Stimulated activated CD8-positive, alpha-beta memory T cell treated with anti-CD3 and anti-CD28 coated beads, Interleukin-7, amount 100 ng/mL, for 1 hour (primary cell): Measurements from ENCODE around the gene TMEM120B.
"Not testable (repeated sequence)": the region's sequence is repeated elsewhere in the genome, so short reads cannot be mapped to it uniquely, and the experiment has no call there.

Experiments used
- DNase-seq, 2 donors: peaks; one replicate each; pipeline ENCODE4 v3.0.0-alpha.2; 2020; ENCODE audit warnings: low read depth in 2 of 2

Gene TMEM120B

DNA sequence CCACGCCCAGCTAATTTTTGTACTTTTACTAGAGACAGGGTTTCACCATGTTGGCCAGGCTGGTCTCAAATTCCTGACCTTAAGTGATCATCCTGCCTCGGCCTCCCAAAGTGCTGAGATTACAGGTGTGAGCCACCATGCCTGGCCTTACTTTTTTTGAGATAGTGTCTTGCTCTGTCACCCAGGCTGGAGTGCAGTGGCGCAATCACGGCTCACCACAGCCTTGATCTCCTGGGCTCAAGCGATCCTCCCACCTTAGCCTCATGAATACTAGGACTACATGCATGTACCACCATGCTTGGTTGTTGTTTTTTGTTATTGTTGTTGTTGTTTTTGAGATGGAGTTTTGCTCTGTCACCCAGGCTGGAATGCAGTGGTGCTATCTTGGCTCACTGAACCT is 33.0 kb downstream of the TMEM120B start:
- DNase-seq, result not testable (repeated sequence)

- no peak for DNase-seq
These were observed 35.6 kb downstream of the TMEM120B start for GRCh38 chr12:121748218-121748570.

- no peak for DNase-seq
These were observed 36.2 kb downstream of the TMEM120B start for GRCh38 chr12:121748571-121749265.

DNA sequence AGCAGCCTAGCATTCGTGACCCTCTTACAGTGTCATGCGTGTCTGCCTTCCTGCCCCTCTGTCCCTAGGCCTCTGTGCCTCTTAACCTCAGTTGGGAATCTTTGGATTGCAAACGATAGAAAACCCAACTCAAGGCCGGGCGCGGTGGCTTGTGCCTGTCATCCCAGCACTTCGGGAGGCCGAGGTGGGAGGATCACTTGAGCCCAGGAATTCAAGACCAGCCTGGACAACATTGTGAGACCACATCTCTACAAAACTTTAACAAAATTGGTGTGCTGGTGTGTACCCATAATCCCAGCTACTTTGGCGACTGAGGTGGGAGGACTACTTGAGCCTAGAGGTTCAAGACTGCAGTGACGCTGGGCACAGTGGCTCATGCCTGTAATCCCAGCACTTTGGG is 36.7 kb downstream of the TMEM120B start:
- no peak for DNase-seq

DNA sequence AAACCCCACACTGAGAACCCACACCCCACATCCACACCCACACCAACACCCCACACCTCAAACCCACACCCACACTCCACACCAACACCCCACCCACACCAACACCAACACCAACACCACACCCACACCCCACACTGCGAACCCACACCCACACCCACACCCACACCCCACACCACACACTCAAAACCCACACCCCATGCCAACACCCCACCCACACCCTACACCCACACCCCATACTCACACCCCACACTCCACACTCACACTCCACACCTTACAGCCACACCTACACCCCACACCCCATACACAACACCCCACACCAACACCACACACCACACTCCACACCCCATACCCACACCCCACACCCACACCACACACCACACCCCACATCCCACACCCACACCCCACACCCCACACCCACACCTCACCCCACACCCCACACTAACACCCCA is 38.0 kb downstream of the TMEM120B start:
- DNase-seq, result no peak

GRCh38 chr12:121751034-121751433 is 38.5 kb downstream of the TMEM120B start:
- DNase-seq, result no peak

DNA sequence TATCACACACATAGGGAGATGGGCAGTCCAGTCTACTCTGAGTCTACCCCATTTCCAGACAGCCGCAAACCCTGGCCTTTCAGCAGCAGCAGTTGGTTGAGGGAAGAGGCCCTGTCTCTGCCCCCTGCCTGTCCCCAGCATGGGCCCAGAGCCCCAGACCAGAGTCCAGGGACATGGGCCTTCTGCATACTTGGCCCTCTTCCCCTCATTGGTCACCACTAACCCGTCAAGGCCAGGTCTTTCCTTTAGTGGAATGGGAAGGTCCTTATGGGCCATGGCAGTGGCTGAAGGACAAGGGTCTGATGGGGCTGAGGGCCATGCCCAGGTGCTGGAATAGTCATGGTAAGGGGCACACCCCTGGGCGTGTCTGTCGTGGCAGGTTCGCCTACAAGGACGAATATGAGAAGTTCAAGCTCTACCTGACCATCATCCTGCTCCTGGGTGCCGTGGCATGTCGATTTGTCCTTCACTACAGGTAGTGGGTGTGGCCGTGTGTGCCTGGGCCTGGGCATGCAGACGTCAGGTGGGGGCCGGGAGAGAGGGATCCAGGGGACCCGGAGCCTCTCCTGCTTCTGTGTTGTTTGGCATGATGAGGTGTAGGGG is 39.3 kb downstream of the TMEM120B start:
- no peak for DNase-seq

GRCh38 chr12:121753844-121754264 is 41.3 kb downstream of the TMEM120B start:
- DNase-seq, result no peak

DNA sequence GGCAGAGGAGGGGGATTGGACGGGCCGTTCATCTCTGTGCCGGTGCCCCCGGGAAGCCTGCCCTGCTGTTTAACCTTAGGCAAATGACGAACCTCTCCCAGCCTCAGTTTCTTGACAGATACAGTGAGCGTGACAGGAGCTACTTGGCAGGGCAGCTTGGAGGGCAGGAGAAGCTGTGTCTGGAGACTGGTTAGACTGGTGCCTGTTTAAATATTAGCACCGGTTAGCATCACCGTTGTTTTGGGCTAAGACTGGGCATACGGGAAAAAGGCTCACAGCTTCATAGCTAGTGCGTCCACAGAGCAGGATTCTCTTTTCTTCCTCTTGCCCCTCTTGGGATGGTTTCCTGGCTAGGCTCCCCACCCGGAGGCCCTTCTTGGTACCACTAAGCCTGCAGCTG is 42.3 kb downstream of the TMEM120B start:
- DNase-seq, result no peak

- no peak for DNase-seq
These were observed 43.0 kb downstream of the TMEM120B start for GRCh38 chr12:121755591-121755990.

- not testable (repeated sequence) for DNase-seq
These were observed 46.0 kb downstream of the TMEM120B start for GRCh38 chr12:121758536-121758935.

GRCh38 chr12:121762269-121762668 is 49.7 kb downstream of the TMEM120B start:
- DNase-seq, result no peak

GRCh38 chr12:121764808-121765207 is 52.3 kb downstream of the TMEM120B start:
- no peak for DNase-seq

- no peak for DNase-seq
These were observed 53.0 kb downstream of the TMEM120B start for GRCh38 chr12:121765573-121765972.

DNA sequence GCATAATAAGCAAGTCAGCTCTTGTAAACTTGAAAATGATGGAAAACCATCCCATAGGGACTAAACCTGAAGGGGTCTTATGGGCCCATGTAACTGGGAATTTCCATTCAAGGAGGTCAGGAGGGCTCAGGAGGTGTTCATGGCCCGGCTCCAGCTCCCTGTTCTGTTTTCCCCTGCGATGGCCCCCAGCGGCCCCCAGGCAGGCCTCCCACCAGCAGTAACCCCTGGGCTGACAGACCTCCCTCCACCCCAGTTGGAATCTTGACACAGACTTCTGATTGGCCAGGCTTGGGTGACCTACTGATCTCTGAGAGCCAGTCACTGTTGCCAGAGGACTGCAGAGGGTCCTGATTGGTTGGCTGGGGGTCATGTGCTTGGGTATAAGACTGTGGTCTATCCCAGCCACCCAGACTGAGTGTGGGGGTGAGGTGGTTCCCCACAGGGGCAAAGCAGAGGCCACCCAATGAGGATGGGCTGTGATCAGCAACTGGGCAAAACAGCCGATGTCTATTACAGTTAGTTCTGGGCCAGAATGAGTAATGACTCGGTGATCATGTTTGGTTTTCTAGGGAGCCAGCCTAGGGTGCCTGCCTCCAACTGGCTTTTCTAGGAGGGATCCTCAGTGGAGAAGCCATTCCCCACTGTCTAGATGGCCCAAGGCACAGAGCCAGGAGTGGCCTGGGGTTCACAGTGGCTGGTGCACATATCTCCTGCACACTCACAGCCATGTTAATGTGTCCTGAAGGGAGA is 53.9 kb downstream of the TMEM120B start:
- DNase-seq, result no peak

GRCh38 chr12:121767525-121768016 is 55.0 kb downstream of the TMEM120B start:
- no peak for DNase-seq

GRCh38 chr12:121769297-121769830 is 56.8 kb downstream of the TMEM120B start:
- DNase-seq, result no peak

DNA sequence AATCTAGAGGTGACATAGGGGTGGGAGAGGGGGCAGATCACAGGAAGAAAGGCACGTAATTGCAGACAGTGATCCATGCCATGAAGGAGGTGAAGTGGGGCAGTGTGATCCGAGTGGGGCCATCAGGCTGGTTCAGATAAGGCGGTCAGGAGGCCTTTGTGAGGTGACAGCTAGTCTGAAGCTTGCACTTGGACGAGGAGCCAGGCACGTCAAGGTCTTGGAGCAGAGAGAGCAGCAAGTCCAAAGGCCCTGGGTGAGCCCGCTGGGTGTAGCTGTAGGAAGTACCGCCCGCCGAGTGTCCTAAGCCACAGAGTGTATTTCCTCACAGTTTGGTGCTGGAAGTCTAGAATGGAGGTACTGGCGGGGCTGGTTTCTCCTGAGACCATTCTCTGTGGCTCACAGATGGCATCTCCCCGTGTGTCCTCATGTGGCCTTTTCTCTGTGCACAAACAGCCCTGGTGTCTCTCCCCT is 57.3 kb downstream of the TMEM120B start:
- DNase-seq, result no peak

GRCh38 chr12:121770388-121770787 is 57.8 kb downstream of the TMEM120B start:
- no peak for DNase-seq

DNA sequence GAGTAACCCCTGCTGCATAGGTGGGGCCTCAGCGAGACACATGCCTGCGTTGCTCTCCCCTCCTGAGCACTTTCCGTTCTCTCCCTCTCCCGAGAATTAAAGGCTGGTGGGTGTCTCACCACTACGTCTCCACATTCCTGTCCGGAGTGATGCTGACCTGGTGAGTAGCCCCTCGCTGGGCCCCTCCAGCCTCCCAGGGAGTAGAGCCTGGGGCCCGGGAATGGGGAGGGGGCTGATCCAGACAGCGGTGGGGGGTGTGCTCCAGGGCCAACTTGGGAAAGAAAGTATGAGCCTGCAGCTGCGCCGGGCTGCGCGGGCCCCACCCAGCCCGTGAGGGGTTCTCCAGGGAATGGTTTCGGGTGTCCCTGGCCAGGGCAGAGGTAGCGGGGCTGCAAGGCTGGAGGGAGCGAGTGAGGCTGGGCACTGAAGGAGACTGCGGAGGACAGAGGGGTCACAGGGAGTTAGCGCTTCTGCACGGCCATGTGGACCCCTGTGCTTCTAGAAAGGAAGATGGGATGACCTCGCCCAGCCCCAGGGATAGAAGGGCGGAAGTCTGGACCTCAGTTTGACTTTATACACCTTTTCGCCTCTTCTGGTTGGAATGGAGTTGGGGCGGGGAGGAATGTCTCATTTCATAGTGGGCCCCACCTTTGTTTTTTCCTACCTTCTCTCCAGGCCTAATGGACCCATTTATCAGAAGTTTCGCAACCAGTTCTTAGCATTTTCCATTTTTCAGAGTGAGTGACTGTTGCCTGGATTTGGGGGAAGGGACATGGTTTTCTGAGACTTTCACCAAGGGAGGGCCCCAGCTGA is 58.5 kb downstream of the TMEM120B start:
- DNase-seq, result no peak

- DNase-seq, result peak; percentile 50 to 59
These were observed 60.6 kb downstream of the TMEM120B start for GRCh38 chr12:121773011-121773777.
